Prostate gland (tissue), 2 donors: ENCODE data around the gene ABCG1. TPM values are rescaled to one million over a fixed set of nuclear protein-coding genes. Genes with fewer than 3 reads are reported as not detected.

Experiments
- DNase-seq: peaks from one replicate; pipeline ENCODE4 v3.0.0-alpha.2; 2019; ENCODE audit warnings: low spot score
- H3K27ac ChIP-seq, 2 donors: fragments of 200-600 bp; sonication (generic); 2 replicates each; pipeline ENCODE4 v1.5.1; 2017 to 2019
- H3K27me3 ChIP-seq: fragments of 200-600 bp; sonication (generic); replicated peaks from 2 replicates; pipeline ENCODE4 v1.5.1; 2019; ENCODE audit not compliant: insufficient read depth
- H3K36me3 ChIP-seq, 2 donors: fragments of 200-600 bp; sonication (generic); 1 replicate in 1 of 2; 2 replicates in 1 of 2; pipeline versions ENCODE4 v1.5.1 to v1.8.1; 2017 to 2019
- H3K4me1 ChIP-seq: fragments of 200-600 bp; sonication (generic); replicated peaks from 2 replicates; pipeline ENCODE4 v1.5.1; 2019
- H3K4me3 ChIP-seq, 2 donors: fragments of 200-600 bp; sonication (generic); 2 replicates each; pipeline ENCODE4 v1.5.1; 2017 to 2019
- H3K9me3 ChIP-seq: fragments of 200-600 bp; sonication (generic); 2 replicates; pipeline ENCODE4 v1.5.1; 2017
- CTCF ChIP-seq, 4 experiments: fragments of 200-600 bp in 2 of 4; fragments of 450-650 bp in 2 of 4; sonication (generic) in 2 of 4; IDR thresholded peaks; 1 replicate in 3 of 4; 2 replicates in 1 of 4; pipeline ENCODE4 v1.5.1; 2016 to 2019; ENCODE audit warnings: antibody characterized with exemption in 4 of 4, mild to moderate bottlenecking in 2 of 4, moderate library complexity in 2 of 4
- POLR2A ChIP-seq: fragments of 450-650 bp; IDR thresholded peaks from one replicate; pipeline ENCODE4 v1.6.1; 2016; ENCODE audit warnings: antibody characterized with exemption, mild to moderate bottlenecking
- POLR2AphosphoS5 ChIP-seq: sonication (generic); formaldehyde crosslinking; IDR thresholded peaks from one replicate; pipeline ENCODE4 v1.6.1; 2017; ENCODE audit warnings: antibody characterized with exemption
- WGBS: methylation state at CpG from one replicate; pipeline ENCODE4 v1.1.5; 2018; 5-methylcytosine and 5-hydroxymethylcytosine counted together
- intact Hi-C: fragments of 100-400 bp; cut with DNase I; formaldehyde crosslinking; loops from one replicate; pipeline ENCODE4 v1.14.2; 2022
- total RNA-seq, 2 donors: library from RNA; depleted of rRNA; stranded (reverse); fragments of >200 nt; gene quantifications; one replicate each; pipeline ENCODE4 v1.1.0, GENCODE V29; 2016

Gene ABCG1
- total RNA-seq, 2 donors from 2014 or later, result 22.7 to 28.3 TPM

- intact Hi-C loops, result no loop called here
- Histone ChIP-seq H3K36me3 (no peaks in the 10 kb centered on the region), H3K27me3 (no peaks in the 10 kb centered on the region), H3K27ac (no peak overlapping the region), H3K4me1 (no peaks in the 10 kb centered on the region), H3K4me3 (no peak overlapping the region), H3K9me3 (no peaks in the 10 kb centered on the region)
- TF ChIP-seq POLR2A, result no peak
- TF ChIP-seq POLR2AphosphoS5, result no peak
- TF ChIP-seq CTCF (IDR thresholded peaks at IDR 0.05), result no peak
- WGBS, result 94% methylated on average over 8 of the region's 8 CpGs
- DNase-seq, result no peak
Observed at GRCh38 chr21:42253466-42253865, 34.5 kb downstream of the ABCG1 start.

GRCh38 chr21:42254083-42254482 lies 35.1 kb downstream of the ABCG1 start:
- H3K27me3 ChIP-seq, result no peaks in the 10 kb centered on the region
- no peaks in the 10 kb centered on the region for H3K9me3 ChIP-seq
- no peak overlapping the region for H3K27ac ChIP-seq
- WGBS, result 73% methylated on average over 6 of the region's 6 CpGs
- no peaks in the 10 kb centered on the region for H3K36me3 ChIP-seq
- TF ChIP-seq CTCF (IDR thresholded peaks at IDR 0.05) (no peak), POLR2A (no peak), POLR2AphosphoS5 (no peak)
- H3K4me1 ChIP-seq, result no peaks in the 10 kb centered on the region
- intact Hi-C loops, result no loop called here
- DNase-seq, result no peak
- H3K4me3 ChIP-seq, result no peak overlapping the region

- 85% methylated on average over 17 of the region's 17 CpGs for WGBS
- H3K36me3 ChIP-seq, result no peaks in the 10 kb centered on the region
- DNase-seq, result no peak
- H3K9me3 ChIP-seq, result no peaks in the 10 kb centered on the region
- intact Hi-C loops, result no loop called here
- H3K4me3 ChIP-seq, result no peak overlapping the region
- H3K27me3 ChIP-seq, result no peaks in the 10 kb centered on the region
- H3K27ac ChIP-seq, result no peak overlapping the region
- TF ChIP-seq POLR2AphosphoS5 (no peak), POLR2A (no peak), CTCF (IDR thresholded peaks at IDR 0.05) (no peak)
- no peaks in the 10 kb centered on the region for H3K4me1 ChIP-seq
Observed at GRCh38 chr21:42254651-42255601, 36.0 kb downstream of the ABCG1 start.

- Histone ChIP-seq H3K27me3 (no peaks in the 10 kb centered on the region), H3K36me3 (no peaks in the 10 kb centered on the region), H3K4me1 (no peaks in the 10 kb centered on the region), H3K27ac (no peak overlapping the region), H3K4me3 (no peak overlapping the region), H3K9me3 (no peaks in the 10 kb centered on the region)
- TF ChIP-seq POLR2A (no peak), CTCF (IDR thresholded peaks at IDR 0.05) (no peak), POLR2AphosphoS5 (no peak)
- WGBS, result 96% methylated on average over 4 of the region's 4 CpGs
- intact Hi-C loops, result no loop called here
- no peak for DNase-seq
Observed at GRCh38 chr21:42255825-42256224, 36.9 kb downstream of the ABCG1 start.

- Histone ChIP-seq H3K27ac (no peak overlapping the region), H3K36me3 (no peaks in the 10 kb centered on the region), H3K4me1 (no peaks in the 10 kb centered on the region), H3K4me3 (no peak overlapping the region), H3K27me3 (no peaks in the 10 kb centered on the region), H3K9me3 (no peaks in the 10 kb centered on the region)
- TF ChIP-seq POLR2A (no peak), CTCF (IDR thresholded peaks at IDR 0.05) (no peak), POLR2AphosphoS5 (no peak)
- DNase-seq, result no peak
- intact Hi-C loops, result no loop called here
- 94% methylated on average over 4 of the region's 4 CpGs for WGBS
Observed at GRCh38 chr21:42256316-42256715, 37.4 kb downstream of the ABCG1 start.
